ENCODE results near the gene GUCY1A1. TPM values are rescaled to one million over a fixed set of nuclear protein-coding genes. Genes with fewer than 3 reads are reported as not detected.

The GUCY1A1 gene
- total RNA-seq, 1 experiment from 2014 or later = 9.2 TPM

GRCh38 chr4:155751569-155751968 lies 84.9 kb downstream of the GUCY1A1 start:
- Histone ChIP-seq H3F3A (ENCODE audit: low read length, unreplicated experiment) (no peaks in the 10 kb centered on the region), H4K20me1 (ENCODE audit: low read length) (no peaks in the 10 kb centered on the region), H3K27ac (ENCODE audit: low read length) (no peak overlapping the region), H3K9ac (ENCODE audit: low read length) (no peak overlapping the region), H3K9me2 (replicated peaks; ENCODE audit: low read length) (no peaks in the 10 kb centered on the region), H3K4me3 (ENCODE audit: low read length) (no peak overlapping the region), H3K36me3 (ENCODE audit: low read depth, low read length) (no peaks in the 10 kb centered on the region), H3K4me2 (ENCODE audit: low read length) (no peak overlapping the region), H3K79me2 (ENCODE audit: low read length) (no peaks in the 10 kb centered on the region), H3K27me3 (ENCODE audit: low read length) (no peaks in the 10 kb centered on the region), H3K9me3 (ENCODE audit: low read length) (no peaks in the 10 kb centered on the region), H2AFZ (ENCODE audit: low read length) (no peak overlapping the region), H3K4me1 (ENCODE audit: insufficient read depth, low read length) (no peaks in the 10 kb centered on the region)
- POLR2A ChIA-PET (ENCODE audit: unreplicated experiment) = no interaction called here
- ATAC-seq (no peak), DNase-seq (no peak)
- TF ChIP-seq EZH2phosphoT487 (IDR thresholded peaks at IDR 0.05; ENCODE audit: borderline replicate concordance, low read length) (no peak), CTCF (conservative IDR thresholded peaks at IDR 0.05; ENCODE audit: low read depth, low read length) (no peak), EZH2 (IDR thresholded peaks at IDR 0.05; ENCODE audit: low read length, unreplicated experiment) (no peak)
- CTCF ChIA-PET = no interaction called here
- BruUV-seq (replicated peaks) = no TSS peak
- intact Hi-C loops (cut with micrococcal nuclease) = no loop called here

GRCh38 chr4:155757745-155758265 lies 91.2 kb downstream of the GUCY1A1 start:
- CTCF ChIA-PET = interaction anchor here (0.5 kb wide), 1 partner anchor 492 kb away, joined by 3 read pairs; no protein-coding TSS in a partner anchor
- no peak overlapping the region for H3K27ac ChIP-seq (ENCODE audit: low read length)
- H3K79me2 ChIP-seq (ENCODE audit: low read length) = no peaks in the 10 kb centered on the region
- no peaks in the 10 kb centered on the region for H3K4me1 ChIP-seq (ENCODE audit: insufficient read depth, low read length)
- POLR2A ChIA-PET (ENCODE audit: unreplicated experiment) = no interaction called here
- BruUV-seq (replicated peaks) = no TSS peak
- no peaks in the 10 kb centered on the region for H3K9me3 ChIP-seq (ENCODE audit: low read length)
- intact Hi-C loops (cut with micrococcal nuclease) = no loop called here
- no peaks in the 10 kb centered on the region for H3K9me2 ChIP-seq (replicated peaks; ENCODE audit: low read length)
- no peaks in the 10 kb centered on the region for H4K20me1 ChIP-seq (ENCODE audit: low read length)
- H2AFZ ChIP-seq (ENCODE audit: low read length) = no peak overlapping the region
- DNase-seq (no peak), ATAC-seq (no peak)
- no peak overlapping the region for H3K4me3 ChIP-seq (ENCODE audit: low read length)
- TF ChIP-seq EZH2 (IDR thresholded peaks at IDR 0.05; ENCODE audit: low read length, unreplicated experiment) (no peak), CTCF (conservative IDR thresholded peaks at IDR 0.05; ENCODE audit: low read depth, low read length) (no peak), EZH2phosphoT487 (IDR thresholded peaks at IDR 0.05; ENCODE audit: borderline replicate concordance, low read length) (no peak)
- no peaks in the 10 kb centered on the region for H3F3A ChIP-seq (ENCODE audit: low read length, unreplicated experiment)
- no peaks in the 10 kb centered on the region for H3K36me3 ChIP-seq (ENCODE audit: low read depth, low read length)
- H3K4me2 ChIP-seq (ENCODE audit: low read length) = no peak overlapping the region
- no peaks in the 10 kb centered on the region for H3K27me3 ChIP-seq (ENCODE audit: low read length)
- no peak overlapping the region for H3K9ac ChIP-seq (ENCODE audit: low read length)

All from PC-3 (cell line).